GM10248 (cell line): ENCODE results near the gene COG3.

Source experiments
- CTCF ChIA-PET: fragments of 300-600 bp; sonication (Branson Sonifier 250); formaldehyde crosslinking; extraction: SDS; loops from one replicate; lab custom pipeline; 2021; ENCODE audit warnings: antibody characterized with exemption; lab: Yijun Ruan, JAX
- POLR2A ChIA-PET: fragments of 350-650 bp; sonication (Branson Sonifier 250); formaldehyde crosslinking; extraction: SDS; loops from one replicate; lab custom pipeline; 2020; ENCODE audit warnings: antibody characterized with exemption; lab: Yijun Ruan, JAX
- DNase-seq: peaks from one replicate; pipeline ENCODE4 v3.0.0; 2012; ENCODE audit errors: extremely low spot score
- CTCF ChIP-seq: IDR thresholded peaks from 2 replicates; pipeline ENCODE4 v1.5.1; 2012; ENCODE audit warnings: mild to moderate bottlenecking, low read depth; ENCODE audit errors: extremely low read depth, missing control alignments, control extremely low read depth

The COG3 gene

GRCh38 chr13:45538382-45538781 is 73.6 kb downstream of the COG3 start:
- ChIA-PET CTCF (interaction anchor here (1.2 to 1.5 kb wide), 3 partner anchors 9 to 28 kb away, joined by 3 read pairs; no protein-coding TSS in a partner anchor), POLR2A (interaction anchor here (0.7 kb wide), 1 partner anchor 16 kb away, joined by 4 read pairs; no protein-coding TSS in a partner anchor)
- no peak for DNase-seq
- TF ChIP-seq CTCF, result no peak

- no peak for TF ChIP-seq CTCF
- CTCF ChIA-PET, result interaction anchor here (1.0 kb wide), 1 partner anchor 9 kb away, joined by 3 read pairs; no protein-coding TSS in a partner anchor
- no peak for DNase-seq
- POLR2A ChIA-PET, result no interaction called here
Observed at GRCh38 chr13:45540195-45540594, 75.5 kb downstream of the COG3 start.

- ChIA-PET CTCF (interaction anchor here (1.0 kb wide), 1 partner anchor 9 kb away, joined by 3 read pairs; no protein-coding TSS in a partner anchor), POLR2A (no interaction called here)
- no peak for TF ChIP-seq CTCF
- no peak for DNase-seq
Observed at GRCh38 chr13:45540864-45541263, 76.1 kb downstream of the COG3 start.

- ChIA-PET POLR2A (no interaction called here), CTCF (no interaction called here)
- TF ChIP-seq CTCF, result no peak
- DNase-seq, result no peak
Observed at GRCh38 chr13:45541806-45542205, 77.1 kb downstream of the COG3 start.

GRCh38 chr13:45542391-45542790 is 77.7 kb downstream of the COG3 start:
- no peak for TF ChIP-seq CTCF
- POLR2A ChIA-PET, result no interaction called here
- DNase-seq, result no peak
- CTCF ChIA-PET, result no interaction called here

GRCh38 chr13:45542878-45543277 is 78.1 kb downstream of the COG3 start:
- no peak for TF ChIP-seq CTCF
- CTCF ChIA-PET, result interaction anchor here (1.2 to 1.3 kb wide), 2 partner anchors 11 to 171 kb away, joined by 3 read pairs; no protein-coding TSS in a partner anchor
- DNase-seq, result no peak
- POLR2A ChIA-PET, result no interaction called here
